Aorta (tissue), 5 donors: ENCODE data around the gene BCKDHA. TPM values are rescaled to one million over a fixed set of nuclear protein-coding genes. Genes with fewer than 3 reads are reported as not detected.

Source experiments
- ATAC-seq: fragments of 200-7000 bp; cut with Tn5 transposase; one replicate; pipeline ENCODE4 v1.9.1; 2022; ENCODE audit warnings: moderate library complexity; ENCODE audit not compliant: low FRiP score
- DNase-seq, 2 donors: peaks; one replicate each; pipeline ENCODE4 v3.0.0-alpha.2; 2020
- H3K27ac ChIP-seq, 2 donors: one replicate each; pipeline ENCODE4 v1.5.1; 2013; ENCODE audit warnings: low read length in 2 of 2, mild to moderate bottlenecking in 2 of 2, moderate library complexity in 2 of 2, control low read depth in 1 of 2, inconsistent platforms in 1 of 2, low read depth in 1 of 2
- H3K27me3 ChIP-seq, 2 donors: one replicate each; pipeline ENCODE4 v1.6.1; 2013; ENCODE audit warnings: control low read depth in 1 of 2, low read length in 1 of 2, mild to moderate bottlenecking in 1 of 2, moderate library complexity in 1 of 2; ENCODE audit not compliant: insufficient read depth in 2 of 2, control insufficient read depth in 1 of 2
- H3K36me3 ChIP-seq, 2 donors: one replicate each; pipeline ENCODE4 v1.6.1; 2013; ENCODE audit warnings: control low read depth in 1 of 2, low read length in 1 of 2, mild to moderate bottlenecking in 1 of 2; ENCODE audit not compliant: insufficient read depth in 2 of 2, control insufficient read depth in 1 of 2
- H3K4me1 ChIP-seq, 2 donors: one replicate each; pipeline ENCODE4 v1.6.1; 2013; ENCODE audit warnings: low read length in 2 of 2, control low read depth in 1 of 2, mild to moderate bottlenecking in 1 of 2, moderate library complexity in 1 of 2; ENCODE audit not compliant: insufficient read depth in 2 of 2, control insufficient read depth in 1 of 2
- H3K4me3 ChIP-seq, 2 donors: one replicate each; pipeline ENCODE4 v1.5.1; 2013; ENCODE audit warnings: low read length in 2 of 2, control low read depth in 1 of 2, mild to moderate bottlenecking in 1 of 2
- H3K9me3 ChIP-seq: one replicate; pipeline ENCODE4 v1.6.1; 2013; ENCODE audit warnings: mild to moderate bottlenecking, low read length; ENCODE audit not compliant: control insufficient read depth
- WGBS, 2 donors: extraction: QIAGEN DNeasy Blood & Tissue Kit; methylation state at CpG; one replicate each; pipeline ENCODE4 v1.1.7; 2013; 5-methylcytosine and 5-hydroxymethylcytosine counted together
- intact Hi-C, 2 donors: fragments of 100-400 bp; cut with DNase I; formaldehyde crosslinking; loops; one replicate each; pipeline versions ENCODE4 v1.14.2 to v1.15.0; 2022
- polyA plus RNA-seq, 2 donors: library from polyadenylated mRNA; stranded (reverse); fragments of 200-250 nt; gene quantifications; one replicate each; pipeline ENCODE4 v1.2.3, GENCODE V29; 2013
- total RNA-seq, 2 donors: library from RNA; stranded (reverse); fragmentation: NEBNext Ultra II Directional; extraction: Animal tissue kit (Norgen Biotek cat#: 25700); gene quantifications; one replicate each; pipeline ENCODE4 v1.2.1, GENCODE V29; 2021
- donor health status: healthy with polysubstance abuse.
- donor health status: Bipolar disorder and iron deficiency.
- donor health status: DM: no; HTN: no; CAD: no.
- donor health status: DM: no; HTN: no; CAD: no.
- donor health status: DM: yes; HTN: yes; CAD: no.

The BCKDHA gene
- total and polyA plus RNA-seq, 4 donors = 11.1 to 50.6 (median 13.4) TPM

GRCh38 chr19:41414461-41414860 is 16.8 kb downstream of the BCKDHA start:
- intact Hi-C loops = no loop called here
- ATAC-seq (no peak), DNase-seq (no peak)
- H3K27ac ChIP-seq = no peak overlapping the region
- H3K36me3 ChIP-seq = peaks cover 0 to 6% of the 10 kb centered on the region in 2 donors
- peaks cover 0 to under 1% of the 10 kb centered on the region in 2 donors for H3K4me1 ChIP-seq
- no peaks in the 10 kb centered on the region for H3K27me3 ChIP-seq
- no peaks in the 10 kb centered on the region for H3K9me3 ChIP-seq
- no peak overlapping the region for H3K4me3 ChIP-seq
- WGBS, 2 donors = 87 to 88% methylated on average over 9 of the region's 9 CpGs

- H3K27me3 ChIP-seq = no peaks in the 10 kb centered on the region
- H3K4me3 ChIP-seq = no peak overlapping the region
- intact Hi-C loops = no loop called here
- no peaks in the 10 kb centered on the region for H3K4me1 ChIP-seq
- H3K36me3 ChIP-seq = peaks cover 0 to 8% of the 10 kb centered on the region in 2 donors
- no peaks in the 10 kb centered on the region for H3K9me3 ChIP-seq
- no peak for ATAC-seq
- no peak for DNase-seq
- no peak overlapping the region for H3K27ac ChIP-seq
- WGBS, 2 donors = 87 to 90% methylated on average over 9 of the region's 9 CpGs
Observed at GRCh38 chr19:41415154-41415571, 17.5 kb downstream of the BCKDHA start.

GRCh38 chr19:41416194-41416674 is 18.6 kb downstream of the BCKDHA start:
- Histone ChIP-seq H3K4me1 (no peaks in the 10 kb centered on the region), H3K27ac (no peak overlapping the region), H3K9me3 (no peaks in the 10 kb centered on the region), H3K27me3 (no peaks in the 10 kb centered on the region), H3K36me3 (peaks cover 0 to 8% of the 10 kb centered on the region in 2 donors), H3K4me3 (no peak overlapping the region)
- 94% methylated on average over 12 of the region's 12 CpGs for WGBS, 2 donors
- intact Hi-C loops = no loop called here
- DNase-seq (no peak), ATAC-seq (no peak)

GRCh38 chr19:41420101-41420880 is 22.7 kb downstream of the BCKDHA start:
- no peak overlapping the region for H3K27ac ChIP-seq
- ATAC-seq = no peak

GRCh38 chr19:41421314-41421713 is 23.7 kb downstream of the BCKDHA start:
- WGBS, 2 donors = 85 to 86% methylated on average over 6 of the region's 6 CpGs
- ATAC-seq = no peak
- H3K27me3 ChIP-seq = no peaks in the 10 kb centered on the region
- DNase-seq = no peak
- intact Hi-C loops = no loop called here
- H3K27ac ChIP-seq = no peak overlapping the region
- peaks cover 0 to 8% of the 10 kb centered on the region in 2 donors for H3K36me3 ChIP-seq
- H3K9me3 ChIP-seq = no peaks in the 10 kb centered on the region
- no peak overlapping the region for H3K4me3 ChIP-seq
- H3K4me1 ChIP-seq = no peaks in the 10 kb centered on the region

More at GRCh38 chr19:41420101-41420880, 22.7 kb downstream of the BCKDHA start:
- Histone ChIP-seq H3K27me3 (no peaks in the 10 kb centered on the region), H3K9me3 (no peaks in the 10 kb centered on the region), H3K4me1 (no peaks in the 10 kb centered on the region), H3K36me3 (peaks cover 0 to 10% of the 10 kb centered on the region in 2 donors), H3K4me3 (no peak overlapping the region)
- no peak for DNase-seq
- 79 to 83% methylated on average over 8 of the region's 8 CpGs for WGBS, 2 donors
- intact Hi-C loops = no loop called here

GRCh38 chr19:41421973-41422372 is 24.4 kb downstream of the BCKDHA start:
- H3K27ac ChIP-seq = no peak overlapping the region

GRCh38 chr19:41422456-41422855 is 24.8 kb downstream of the BCKDHA start:
- no peak for ATAC-seq
- 88 to 91% methylated on average over 18 of the region's 18 CpGs for WGBS, 2 donors

More at GRCh38 chr19:41421973-41422372, 24.4 kb downstream of the BCKDHA start:
- Histone ChIP-seq H3K4me3 (no peak overlapping the region), H3K36me3 (peaks cover 0 to 8% of the 10 kb centered on the region in 2 donors), H3K4me1 (no peaks in the 10 kb centered on the region), H3K9me3 (no peaks in the 10 kb centered on the region), H3K27me3 (no peaks in the 10 kb centered on the region)
- WGBS, 2 donors = 93 to 94% methylated on average over 20 of the region's 20 CpGs
- ATAC-seq (no peak), DNase-seq (no peak)
- intact Hi-C loops = no loop called here

GRCh38 chr19:41422955-41423354 is 25.3 kb downstream of the BCKDHA start:
- Histone ChIP-seq H3K27me3 (no peaks in the 10 kb centered on the region), H3K9me3 (no peaks in the 10 kb centered on the region), H3K4me3 (no peak overlapping the region), H3K27ac (no peak overlapping the region), H3K4me1 (no peaks in the 10 kb centered on the region), H3K36me3 (peaks cover 0 to 8% of the 10 kb centered on the region in 2 donors)
- intact Hi-C loops = no loop called here
- WGBS, 2 donors = 91 to 96% methylated on average over 12 of the region's 12 CpGs
- ATAC-seq (no peak), DNase-seq (no peak)

More at GRCh38 chr19:41422456-41422855, 24.8 kb downstream of the BCKDHA start:
- Histone ChIP-seq H3K4me3 (no peak overlapping the region), H3K9me3 (no peaks in the 10 kb centered on the region), H3K27ac (no peak overlapping the region), H3K36me3 (peaks cover 0 to 8% of the 10 kb centered on the region in 2 donors), H3K27me3 (no peaks in the 10 kb centered on the region), H3K4me1 (no peaks in the 10 kb centered on the region)
- intact Hi-C loops = no loop called here
- no peak for DNase-seq
